Measurements from ENCODE around the gene NAV1. TPM values are rescaled to one million over a fixed set of nuclear protein-coding genes. Genes with fewer than 3 reads are reported as not detected.
"Not testable (repeated sequence)": the region's sequence is repeated elsewhere in the genome, so short reads cannot be mapped to it uniquely, and the experiment has no call there.

Gene NAV1
- total and polyA plus RNA-seq, 10 donors, result 1.1 to 37.2 (median 20.3) TPM

DNA sequence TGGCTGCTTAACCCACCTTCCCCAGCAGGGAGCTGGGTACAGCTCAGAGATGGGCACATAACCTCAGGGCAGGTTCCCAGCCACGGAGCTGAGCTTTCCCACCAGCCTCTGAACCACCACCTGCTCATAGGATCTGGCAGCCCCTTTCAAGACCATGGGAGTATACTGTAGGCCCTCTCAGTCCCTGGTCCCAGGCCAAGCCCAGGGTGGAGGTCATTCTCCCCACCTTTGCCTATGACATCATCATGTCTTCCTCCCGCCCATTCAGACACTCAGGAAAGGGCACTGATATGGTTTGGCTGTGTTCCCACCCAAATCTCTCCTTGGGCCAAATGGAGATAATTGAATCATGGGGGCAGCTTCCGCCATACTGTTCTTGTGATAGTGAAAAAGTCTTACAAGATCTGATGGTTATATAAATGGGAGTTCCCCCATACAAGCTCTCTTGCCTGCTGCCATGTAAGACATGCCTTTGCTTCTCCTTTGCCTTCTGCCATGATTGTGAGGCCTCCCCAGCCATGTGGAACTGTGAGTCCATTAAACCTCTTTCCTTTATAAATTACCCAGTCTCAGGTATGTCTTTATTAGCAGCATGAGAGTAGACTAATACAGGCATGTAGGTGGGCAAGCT, 45.8 kb upstream of the NAV1 start:
- TF ChIP-seq POLR2AphosphoS5 (IDR thresholded peaks at IDR 0.05), result peak in 1 of 3 donors; percentile 6
- H3K36me3 ChIP-seq, result peaks cover 0 to 87% (median 36%) of the 10 kb centered on the region in 6 donors
- H3K27me3 ChIP-seq (replicated peaks in 1 of 7); intact Hi-C loops (cut with DNase I; ENCODE audit: low total_unique reads); H3K9me3 ChIP-seq; H3K4me3 ChIP-seq: not testable (repeated sequence)
- H3K27ac ChIP-seq, result peak overlapping the region in 5 of 8 donors; percentile 31 to 77 (median 66)
- H3K4me1 ChIP-seq, result peaks cover 24 to 84% (median 59%) of the 10 kb centered on the region in 6 donors
- peak; percentile 35 for DNase-seq
- WGBS, 5 donors, result 85 to 97% (median 86%) methylated on average over 2 to 3 of the region's 3 CpGs

DNA sequence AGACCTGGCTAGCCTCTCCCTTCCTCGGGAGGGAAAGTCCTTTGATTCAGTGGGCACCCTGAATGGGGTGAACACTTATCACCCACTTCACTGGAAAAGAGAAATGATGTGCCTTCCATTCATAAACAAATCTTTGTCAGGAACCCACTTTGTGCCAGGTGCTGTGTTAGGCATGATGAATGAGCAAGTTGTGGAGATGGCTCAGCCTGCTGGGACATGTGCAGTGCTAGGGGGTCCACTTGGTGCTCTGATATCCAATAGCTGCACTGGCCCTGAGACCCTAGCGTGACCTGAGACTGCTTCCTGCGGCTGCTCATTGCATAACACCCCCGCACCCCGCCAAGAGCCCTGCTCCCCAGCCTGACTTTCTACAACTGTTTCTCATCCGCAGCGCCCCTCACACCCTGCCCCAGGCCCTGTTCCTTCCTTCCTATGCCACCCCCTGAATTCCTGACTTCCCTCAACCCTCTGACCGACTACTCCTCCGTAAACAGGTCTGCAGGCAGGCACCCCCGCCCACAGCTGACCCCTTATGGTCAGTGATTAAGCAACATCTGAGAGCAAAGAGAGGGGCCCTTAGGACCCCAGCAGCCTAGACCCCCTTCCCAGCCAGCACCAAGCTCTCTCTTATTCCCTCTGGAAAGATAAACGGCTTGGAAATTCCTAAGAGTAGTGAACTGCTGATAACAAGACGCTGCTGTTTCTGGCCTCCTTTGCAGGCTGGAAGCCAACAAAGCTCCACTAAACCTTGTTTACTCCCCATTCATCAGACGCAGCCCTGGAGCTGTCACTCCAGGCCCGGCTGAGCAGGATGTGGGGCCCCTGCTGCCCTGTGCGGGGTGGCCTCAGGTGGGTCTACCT, 44.9 kb upstream of the NAV1 start:
- no peaks in the 10 kb centered on the region for H3K9me3 ChIP-seq
- intact Hi-C loops (cut with DNase I; ENCODE audit: low total_unique reads), result no loop called here
- DNase-seq, result peak; percentile 14
- no peak overlapping the region for H3K4me3 ChIP-seq
- no peaks in the 10 kb centered on the region for H3K27me3 ChIP-seq (replicated peaks in 1 of 7)
- peaks cover 20 to 84% (median 55%) of the 10 kb centered on the region in 6 donors for H3K4me1 ChIP-seq
- WGBS, 5 donors, result 41 to 55% (median 48%) methylated on average over 13 to 15 of the region's 15 CpGs
- peak overlapping the region in 6 of 8 donors; percentile 20 to 77 (median 50) for H3K27ac ChIP-seq
- TF ChIP-seq POLR2A (IDR thresholded peaks at IDR 0.05) (no peak), POLR2AphosphoS5 (IDR thresholded peaks at IDR 0.05) (peak in 2 of 3 donors; percentile 6 to 21)
- TF ChIP-seq, protein P1, sequence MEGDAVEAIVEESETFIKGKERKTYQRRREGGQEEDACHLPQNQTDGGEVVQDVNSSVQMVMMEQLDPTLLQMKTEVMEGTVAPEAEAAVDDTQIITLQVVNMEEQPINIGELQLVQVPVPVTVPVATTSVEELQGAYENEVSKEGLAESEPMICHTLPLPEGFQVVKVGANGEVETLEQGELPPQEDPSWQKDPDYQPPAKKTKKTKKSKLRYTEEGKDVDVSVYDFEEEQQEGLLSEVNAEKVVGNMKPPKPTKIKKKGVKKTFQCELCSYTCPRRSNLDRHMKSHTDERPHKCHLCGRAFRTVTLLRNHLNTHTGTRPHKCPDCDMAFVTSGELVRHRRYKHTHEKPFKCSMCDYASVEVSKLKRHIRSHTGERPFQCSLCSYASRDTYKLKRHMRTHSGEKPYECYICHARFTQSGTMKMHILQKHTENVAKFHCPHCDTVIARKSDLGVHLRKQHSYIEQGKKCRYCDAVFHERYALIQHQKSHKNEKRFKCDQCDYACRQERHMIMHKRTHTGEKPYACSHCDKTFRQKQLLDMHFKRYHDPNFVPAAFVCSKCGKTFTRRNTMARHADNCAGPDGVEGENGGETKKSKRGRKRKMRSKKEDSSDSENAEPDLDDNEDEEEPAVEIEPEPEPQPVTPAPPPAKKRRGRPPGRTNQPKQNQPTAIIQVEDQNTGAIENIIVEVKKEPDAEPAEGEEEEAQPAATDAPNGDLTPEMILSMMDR (IDR thresholded peaks at IDR 0.05 in 8 of 11, conservative IDR thresholded peaks at IDR 0.05 in 3 of 11), result no peak
- H3K36me3 ChIP-seq, result peaks cover 0 to 87% (median 33%) of the 10 kb centered on the region in 6 donors

DNA sequence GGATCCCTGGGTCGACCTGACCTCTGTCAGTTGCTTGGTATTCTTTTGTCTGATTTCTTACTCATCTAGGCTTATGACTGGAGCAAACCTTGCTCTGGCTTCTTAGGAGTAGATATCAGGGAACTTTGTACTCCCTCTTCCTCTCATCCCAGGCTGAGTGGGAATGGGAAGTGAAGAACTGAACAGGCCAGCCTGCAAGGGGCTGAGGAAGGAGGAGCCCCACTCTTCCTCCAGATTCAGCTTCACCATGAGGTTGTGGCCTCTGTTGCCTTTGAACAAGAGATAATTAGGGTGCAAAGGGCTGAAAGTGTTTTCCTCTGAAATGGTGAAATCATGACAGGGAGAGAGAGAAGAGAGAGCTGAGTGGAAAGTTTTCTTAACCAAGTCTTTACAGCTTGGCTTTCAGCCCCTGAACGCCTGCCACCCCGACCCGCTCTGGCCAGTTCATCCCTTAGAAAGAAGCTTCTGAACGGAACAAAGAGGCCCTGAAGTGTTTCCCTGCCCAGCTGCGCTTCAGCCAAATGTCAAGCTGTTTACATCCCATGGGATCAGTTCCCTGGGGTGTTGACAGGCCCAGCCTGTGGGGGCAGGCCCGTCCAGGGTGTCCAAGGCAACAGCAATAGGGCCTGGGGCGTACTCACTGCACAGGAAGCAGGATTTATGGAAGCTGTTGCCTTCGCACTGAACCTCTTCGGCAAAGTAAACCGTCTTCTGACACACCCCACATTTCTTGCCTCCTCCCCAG, 43.2 kb upstream of the NAV1 start:
- Histone ChIP-seq H3K4me3 (no peak overlapping the region), H3K9me3 (no peaks in the 10 kb centered on the region), H3K27ac (peak overlapping the region in 7 of 8 donors; percentile 58 to 93 (median 72)), H3K4me1 (peaks cover 5 to 84% (median 44%) of the 10 kb centered on the region in 6 donors), H3K27me3 (replicated peaks in 1 of 7) (no peaks in the 10 kb centered on the region), H3K36me3 (peaks cover 0 to 87% (median 33%) of the 10 kb centered on the region in 6 donors)
- intact Hi-C loops (cut with DNase I; ENCODE audit: low total_unique reads), result no loop called here
- TF ChIP-seq POLR2A (IDR thresholded peaks at IDR 0.05) (no peak), POLR2AphosphoS5 (IDR thresholded peaks at IDR 0.05) (peak in 2 of 3 donors; percentile 79 to 80)
- no peak for DNase-seq
- WGBS, 5 donors, result 77 to 89% (median 86%) methylated on average over 11 of the region's 11 CpGs

DNA sequence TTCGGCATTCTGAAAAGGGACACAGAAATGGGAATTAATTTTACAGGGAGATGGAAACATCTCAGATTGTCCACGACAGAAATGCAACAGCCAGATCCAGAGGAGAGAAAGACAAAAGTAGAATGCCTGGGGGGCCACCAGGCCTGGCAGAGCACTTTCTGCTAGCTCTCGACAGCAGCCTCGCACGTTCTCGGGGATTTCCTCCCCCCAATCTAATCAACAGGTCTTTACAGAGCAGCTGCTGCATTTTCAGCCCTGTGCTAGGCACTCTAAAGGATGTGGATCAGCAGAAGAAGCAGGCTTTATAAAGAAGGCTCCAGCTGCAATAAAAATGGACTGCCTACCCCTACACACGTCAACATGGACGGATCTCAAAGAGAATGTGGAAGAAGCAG, 42.6 kb upstream of the NAV1 start:
- WGBS, 5 donors, result 77 to 89% (median 86%) methylated on average over 8 of the region's 8 CpGs
- TF ChIP-seq POLR2AphosphoS5 (IDR thresholded peaks at IDR 0.05) (no peak), POLR2A (IDR thresholded peaks at IDR 0.05) (no peak)
- TF ChIP-seq, protein P1 (IDR thresholded peaks at IDR 0.05 in 8 of 11, conservative IDR thresholded peaks at IDR 0.05 in 3 of 11), result no peak
- H3K4me1 ChIP-seq, result peaks cover 0 to 84% (median 38%) of the 10 kb centered on the region in 6 donors
- peak overlapping the region in 7 of 8 donors; percentile 58 to 93 (median 72) for H3K27ac ChIP-seq
- intact Hi-C loops (cut with DNase I; ENCODE audit: low total_unique reads), result no loop called here
- no peaks in the 10 kb centered on the region for H3K27me3 ChIP-seq (replicated peaks in 1 of 7)
- no peak overlapping the region for H3K4me3 ChIP-seq
- peaks cover 0 to 90% (median 33%) of the 10 kb centered on the region in 6 donors for H3K36me3 ChIP-seq
- H3K9me3 ChIP-seq, result no peaks in the 10 kb centered on the region
- no peak for DNase-seq

Measured in spleen (tissue), 11 donors.